H1 (cell line): ENCODE data around the gene MROH2A. TPM values are rescaled to one million over a fixed set of nuclear protein-coding genes. Genes with fewer than 3 reads are reported as not detected.

ENCODE experiments used
- CTCF ChIA-PET: fragments of 300-600 bp; sonication (Branson Sonifier 250); formaldehyde crosslinking; loops from one replicate; lab custom pipeline; 2021; ENCODE audit not compliant: partially characterized antibody; lab: Charles Lee
- POLR2A ChIA-PET: fragments of 300-600 bp; sonication (Branson Sonifier 250); formaldehyde crosslinking; loops from one replicate; lab custom pipeline; 2021; ENCODE audit warnings: inconsistent platforms; ENCODE audit not compliant: partially characterized antibody; lab: Charles Lee
- DNase-seq, 2 experiments: peaks; one replicate each; pipeline versions ENCODE4 v3.0.0 to v3.0.0-alpha.2; 2010 to 2022; ENCODE audit warnings: low spot score in 2 of 2, low read depth in 1 of 2, mixed read lengths in 1 of 2
- FAIRE-seq: peaks from 2 replicates; lab custom pipeline; 2011; peaks lifted over from hg19 to GRCh38; lab: Jason Lieb, UNC
- H2AFZ ChIP-seq: 2 replicates; pipeline ENCODE4 v1.8.1; 2012; ENCODE audit warnings: low read length, inconsistent platforms
- H2AK5ac ChIP-seq: 2 replicates; pipeline ENCODE4 v1.6.1; 2013; ENCODE audit warnings: low read depth, low read length
- H2BK120ac ChIP-seq: replicated peaks from 2 replicates; pipeline ENCODE3; 2013; ENCODE audit warnings: low read depth, low read length, inconsistent platforms
- H2BK12ac ChIP-seq: 2 replicates; pipeline ENCODE4 v1.6.1; 2013; ENCODE audit warnings: low read depth, low read length
- H2BK15ac ChIP-seq: 2 replicates; pipeline ENCODE4 v1.6.1; 2013; ENCODE audit warnings: low read length
- H2BK20ac ChIP-seq: 2 replicates; pipeline ENCODE4 v1.6.1; 2013; ENCODE audit warnings: low read length
- H2BK5ac ChIP-seq: 2 replicates; pipeline ENCODE4 v1.6.1; 2013; ENCODE audit warnings: low read depth, low read length
- H3K14ac ChIP-seq: 2 replicates; pipeline ENCODE4 v1.6.1; 2013; ENCODE audit warnings: inconsistent platforms; ENCODE audit not compliant: insufficient read length
- H3K18ac ChIP-seq: 2 replicates; pipeline ENCODE4 v1.6.1; 2013; ENCODE audit warnings: low read length; ENCODE audit errors: extremely low read depth
- H3K23ac ChIP-seq: 2 replicates; pipeline ENCODE4 v1.6.1; 2013; ENCODE audit warnings: inconsistent platforms; ENCODE audit not compliant: insufficient read length
- H3K23me2 ChIP-seq: 2 replicates; pipeline ENCODE4 v1.6.1; 2013; ENCODE audit warnings: low read depth, low read length
- H3K27ac ChIP-seq: 2 replicates; pipeline ENCODE4 v1.6.1; 2011; ENCODE audit warnings: low read depth, low read length, inconsistent platforms
- H3K27me3 ChIP-seq, 4 experiments: replicated peaks in 1 of 4; 1 replicate in 1 of 4; 2 replicates in 3 of 4; pipeline versions ENCODE4 v1.6.1 to v1.8.1; 2011 to 2013; ENCODE audit warnings: low read length in 3 of 4, mild to moderate bottlenecking in 3 of 4, inconsistent platforms in 2 of 4, mixed read lengths in 2 of 4, moderate library complexity in 1 of 4; ENCODE audit not compliant: control insufficient read depth in 3 of 4, insufficient read depth in 3 of 4; ENCODE audit errors: extremely low read depth in 1 of 4
- H3K36me3 ChIP-seq, 4 experiments: 2 replicates each; pipeline versions ENCODE4 v1.6.1 to v1.8.1; 2011 to 2013; ENCODE audit warnings: mild to moderate bottlenecking in 4 of 4, low read length in 3 of 4, moderate library complexity in 2 of 4, control low read depth in 1 of 4, inconsistent platforms in 1 of 4; ENCODE audit not compliant: insufficient read depth in 4 of 4, control insufficient read depth in 2 of 4
- H3K4ac ChIP-seq: replicated peaks from 2 replicates; pipeline ENCODE3; 2013; ENCODE audit warnings: low read length, low read depth, mixed read lengths, inconsistent platforms; ENCODE audit not compliant: insufficient read length
- H3K4me1 ChIP-seq, 4 experiments: replicated peaks in 1 of 4; 1 replicate in 1 of 4; 2 replicates in 3 of 4; pipeline versions ENCODE4 v1.6.1 to v1.8.1; 2011 to 2013; ENCODE audit warnings: low read length in 3 of 4, inconsistent platforms in 2 of 4, mixed read lengths in 1 of 4; ENCODE audit not compliant: insufficient read depth in 4 of 4, control insufficient read depth in 3 of 4
- H3K4me2 ChIP-seq, 2 experiments: 2 replicates each; pipeline versions ENCODE4 v1.6.1 to v1.8.1; 2011 to 2013; ENCODE audit warnings: low read depth in 2 of 2, low read length in 2 of 2, control low read depth in 1 of 2, inconsistent platforms in 1 of 2, mild to moderate bottlenecking in 1 of 2; ENCODE audit not compliant: insufficient read depth in 1 of 2
- H3K4me3 ChIP-seq, 4 experiments: fragments of 200-600, 300-600 bp in 1 of 4; sonication (generic), shearing (Covaris generic), sonication (Bioruptor Twin) in 1 of 4; 2 replicates each; pipeline versions ENCODE4 v1.5.1 to v1.8.1; 2011 to 2016; ENCODE audit warnings: low read length in 4 of 4, low read depth in 3 of 4, control low read depth in 2 of 4, inconsistent platforms in 2 of 4, mild to moderate bottlenecking in 2 of 4, mixed read lengths in 1 of 4, moderate library complexity in 1 of 4; ENCODE audit not compliant: insufficient read depth in 2 of 4; ENCODE audit errors: extremely low read depth in 1 of 4
- H3K56ac ChIP-seq: replicated peaks from 2 replicates; pipeline ENCODE3; 2013; ENCODE audit warnings: low read depth, mild to moderate bottlenecking, mixed read lengths, low read length, inconsistent platforms; ENCODE audit not compliant: insufficient read length
- H3K79me1 ChIP-seq: 2 replicates; pipeline ENCODE4 v1.6.1; 2013; ENCODE audit warnings: low read depth, low read length, control low read depth
- H3K79me2 ChIP-seq, 2 experiments: 2 replicates each; pipeline versions ENCODE4 v1.6.1 to v1.8.1; 2012 to 2013; ENCODE audit warnings: low read length in 2 of 2, mild to moderate bottlenecking in 2 of 2, inconsistent platforms in 1 of 2; ENCODE audit not compliant: insufficient read depth in 2 of 2, control insufficient read depth in 1 of 2
- H3K9ac ChIP-seq, 4 experiments: replicated peaks in 1 of 4; 1 replicate in 1 of 4; 2 replicates in 3 of 4; pipeline versions ENCODE4 v1.6.1 to v1.8.1; 2011 to 2013; ENCODE audit warnings: low read depth in 3 of 4, low read length in 3 of 4, control low read depth in 2 of 4, mild to moderate bottlenecking in 2 of 4, moderate library complexity in 2 of 4, inconsistent platforms in 1 of 4; ENCODE audit errors: extremely low read depth in 1 of 4
- H3K9me3 ChIP-seq, 2 experiments: 2 replicates each; pipeline versions ENCODE4 v1.6.1 to v1.8.1; 2012 to 2013; ENCODE audit warnings: mild to moderate bottlenecking in 2 of 2, moderate library complexity in 2 of 2, control low read depth in 1 of 2, inconsistent platforms in 1 of 2, low read depth in 1 of 2, low read length in 1 of 2, mixed read lengths in 1 of 2; ENCODE audit not compliant: insufficient read depth in 2 of 2
- H4K20me1 ChIP-seq, 2 experiments: replicated peaks in 1 of 2; 2 replicates each; pipeline versions ENCODE3 to v1.8.1; 2011 to 2013; ENCODE audit warnings: inconsistent platforms in 2 of 2, low read length in 2 of 2, mild to moderate bottlenecking in 1 of 2; ENCODE audit not compliant: insufficient read depth in 2 of 2, control insufficient read depth in 1 of 2
- H4K5ac ChIP-seq: 2 replicates; pipeline ENCODE4 v1.6.1; 2013; ENCODE audit warnings: low read length, low read depth, mixed read lengths, inconsistent platforms; ENCODE audit not compliant: insufficient read length
- H4K8ac ChIP-seq: 2 replicates; pipeline ENCODE4 v1.8.0; 2013; ENCODE audit warnings: mild to moderate bottlenecking, moderate library complexity, low read length, inconsistent platforms; ENCODE audit not compliant: insufficient read depth; ENCODE audit errors: extremely low read depth
- H4K91ac ChIP-seq: replicated peaks from 2 replicates; pipeline ENCODE3; 2013; ENCODE audit warnings: low read length, mixed read lengths, inconsistent platforms; ENCODE audit not compliant: insufficient read length
- ASH2L ChIP-seq: fragments of 200-600, 300-600 bp; sonication (generic); IDR thresholded peaks from one replicate; pipeline ENCODE4 v1.7.1; 2017; ENCODE audit warnings: low read length
- ATF3 ChIP-seq: IDR thresholded peaks from 2 replicates; pipeline ENCODE4 v1.6.1; 2011; ENCODE audit warnings: low read depth, mild to moderate bottlenecking, low read length; ENCODE audit not compliant: insufficient read depth
- EGR1 ChIP-seq: IDR thresholded peaks from 2 replicates; pipeline ENCODE4 v1.6.1; 2011; ENCODE audit warnings: low read depth, low read length, borderline replicate concordance
- FOSL1 ChIP-seq: IDR thresholded peaks from 2 replicates; pipeline ENCODE4 v1.6.1; 2011; ENCODE audit warnings: mild to moderate bottlenecking, low read depth, low read length, moderate library complexity; ENCODE audit not compliant: insufficient read depth
- HDAC2 ChIP-seq, 2 experiments: fragments of 300-600 bp in 1 of 2; sonication (generic) in 1 of 2; IDR thresholded peaks; 2 replicates each; pipeline ENCODE4 v1.6.1; 2011 to 2012; ENCODE audit warnings: low read depth in 2 of 2, low read length in 2 of 2, mild to moderate bottlenecking in 2 of 2, moderate library complexity in 2 of 2, borderline replicate concordance in 1 of 2, inconsistent platforms in 1 of 2
- KDM5A ChIP-seq: fragments of 200-600 bp; IDR thresholded peaks from 2 replicates; pipeline ENCODE4 v1.7.1; 2012; ENCODE audit warnings: mild to moderate bottlenecking, low read length, inconsistent platforms, mixed read lengths
- MAX ChIP-seq: IDR thresholded peaks from 2 replicates; pipeline ENCODE4 v1.6.1; 2012; ENCODE audit warnings: inconsistent platforms
- SIX5 ChIP-seq: IDR thresholded peaks from 2 replicates; pipeline ENCODE4 v1.6.1; 2011; ENCODE audit warnings: mild to moderate bottlenecking, low read depth, low read length
- SP4 ChIP-seq: IDR thresholded peaks from 2 replicates; pipeline ENCODE4 v1.6.1; 2012; ENCODE audit warnings: low read length, inconsistent platforms
- TCF12 ChIP-seq: IDR thresholded peaks from 2 replicates; pipeline ENCODE4 v1.6.1; 2011; ENCODE audit warnings: low read depth, mild to moderate bottlenecking, low read length
- TEAD4 ChIP-seq: IDR thresholded peaks from 2 replicates; pipeline ENCODE4 v1.6.1; 2012; ENCODE audit warnings: low read depth, low read length, inconsistent platforms, mixed read lengths
- WGBS, 2 experiments: shearing (Covaris generic) in 1 of 2; methylation state at CpG; one replicate each; pipeline versions ENCODE4 v1.1.6 to v1.1.7; 2013 to 2015; ENCODE audit warnings: low lambda C conversion rate in 2 of 2, mixed read lengths in 2 of 2, inconsistent platforms in 1 of 2, low coverage in 1 of 2, missing lambda C conversion rate in 1 of 2; ENCODE audit not compliant: insufficient replicate concordance in 2 of 2, insufficient coverage in 1 of 2, insufficient read length in 1 of 2; ENCODE audit errors: extremely low coverage in 1 of 2, missing lambda C conversion rate in 1 of 2; 5-methylcytosine and 5-hydroxymethylcytosine counted together
- polyA plus RNA-seq, 7 experiments: library from polyadenylated mRNA; depleted of rRNA in 3 of 7; stranded (reverse) in 5 of 7; unstranded in 2 of 7; fragments of >200 nt in 5 of 7; fragments of 200-250 nt in 2 of 7; gene quantifications; 1 replicate in 5 of 7; 2 replicates in 1 of 7; 4 replicates in 1 of 7; pipeline versions ENCODE4 v1.2.1 to v1.2.3, GENCODE V29; 2011 to 2013; ENCODE audit warnings: missing spikeins in 2 of 7, mixed read lengths in 2 of 7
- total RNA-seq: library from RNA; stranded (reverse); fragmentation: NEBNext Ultra II Directional; extraction: Animal tissue kit (Norgen Biotek cat#: 25700); gene quantifications from 2 replicates; pipeline ENCODE4 v1.2.1, GENCODE V29; 2021

MROH2A gene
- total and polyA plus RNA-seq, 2 of the 8 experiments (the other 6 are each of a cell fraction or from before 2014, with no cell fraction given): not detected

GRCh38 chr2:233746475-233747282 is 31.5 kb upstream of the MROH2A start:
- H2AFZ ChIP-seq: no peak overlapping the region
- H4K5ac ChIP-seq: no peak overlapping the region
- no peak overlapping the region for H2AK5ac ChIP-seq
- H2BK5ac ChIP-seq: no peak overlapping the region
- H3K4me2 ChIP-seq: no peak overlapping the region
- H3K9ac ChIP-seq: no peak overlapping the region
- no peaks in the 10 kb centered on the region for H3K36me3 ChIP-seq
- no peaks in the 10 kb centered on the region for H3K79me2 ChIP-seq
- no peak overlapping the region for H4K8ac ChIP-seq
- H2BK120ac ChIP-seq: no peak overlapping the region
- H2BK15ac ChIP-seq: no peak overlapping the region
- 93% methylated on average over 10 of the region's 10 CpGs; no CpG with 5 or more reads in 1 of the 2 experiments for WGBS, 2 experiments
- H4K20me1 ChIP-seq: no peaks in the 10 kb centered on the region
- H3K14ac ChIP-seq: no peak overlapping the region
- FAIRE-seq: no peak
- no peak overlapping the region for H3K27ac ChIP-seq
- no peak overlapping the region for H4K91ac ChIP-seq
- H3K9me3 ChIP-seq: peaks cover 17 to 32% of the 10 kb centered on the region in 2 experiments
- no peak overlapping the region for H3K4me3 ChIP-seq
- H3K27me3 ChIP-seq: no peaks in the 10 kb centered on the region
- no peak overlapping the region for H2BK20ac ChIP-seq
- CTCF ChIA-PET: interaction anchor here (0.8 kb wide), 1 partner anchor 86 kb away, joined by 4 read pairs; no protein-coding TSS in a partner anchor
- POLR2A ChIA-PET: no interaction called here
- H3K4me1 ChIP-seq: no peaks in the 10 kb centered on the region
- no peak for DNase-seq
- no peaks in the 10 kb centered on the region for H3K23me2 ChIP-seq
- H3K56ac ChIP-seq: no peak overlapping the region
- H3K18ac ChIP-seq: no peak overlapping the region
- no peak overlapping the region for H2BK12ac ChIP-seq
- H3K23ac ChIP-seq: no peak overlapping the region
- no peaks in the 10 kb centered on the region for H3K79me1 ChIP-seq
- no peak overlapping the region for H3K4ac ChIP-seq
- no peak for TF ChIP-seq FOSL1
- no peak for TF ChIP-seq MAX
- TF ChIP-seq ATF3: no peak
- no peak for TF ChIP-seq TCF12
- TF ChIP-seq ASH2L: no peak
- no peak for TF ChIP-seq SP4
- TF ChIP-seq EGR1: no peak
- TF ChIP-seq HDAC2 (IDR thresholded peaks at IDR 0.05; ENCODE audit: borderline replicate concordance in 1 of 2, low read depth in 2 of 2, low read length in 2 of 2): no peak
- TF ChIP-seq TEAD4: no peak
- no peak for TF ChIP-seq KDM5A
- no peak for TF ChIP-seq SIX5
